Measurements from ENCODE around the gene PPP6R1. TPM values are rescaled to one million over a fixed set of nuclear protein-coding genes. Genes with fewer than 3 reads are reported as not detected.
"Not testable (repeated sequence)": the region's sequence is repeated elsewhere in the genome, so short reads cannot be mapped to it uniquely, and the experiment has no call there.

Gene PPP6R1
- total and polyA plus RNA-seq, 2 donors (not counting 1 experiment from before 2014, with no cell fraction given) = 28.5 to 34.0 TPM

GRCh38 chr19:55226788-55227187 is 32.0 kb downstream of the PPP6R1 start:
- no peak for DNase-seq (ENCODE audit: low read depth in 2 of 2)

GRCh38 chr19:55226273-55226672 is 32.5 kb downstream of the PPP6R1 start:
- TF ChIP-seq, protein P1, sequence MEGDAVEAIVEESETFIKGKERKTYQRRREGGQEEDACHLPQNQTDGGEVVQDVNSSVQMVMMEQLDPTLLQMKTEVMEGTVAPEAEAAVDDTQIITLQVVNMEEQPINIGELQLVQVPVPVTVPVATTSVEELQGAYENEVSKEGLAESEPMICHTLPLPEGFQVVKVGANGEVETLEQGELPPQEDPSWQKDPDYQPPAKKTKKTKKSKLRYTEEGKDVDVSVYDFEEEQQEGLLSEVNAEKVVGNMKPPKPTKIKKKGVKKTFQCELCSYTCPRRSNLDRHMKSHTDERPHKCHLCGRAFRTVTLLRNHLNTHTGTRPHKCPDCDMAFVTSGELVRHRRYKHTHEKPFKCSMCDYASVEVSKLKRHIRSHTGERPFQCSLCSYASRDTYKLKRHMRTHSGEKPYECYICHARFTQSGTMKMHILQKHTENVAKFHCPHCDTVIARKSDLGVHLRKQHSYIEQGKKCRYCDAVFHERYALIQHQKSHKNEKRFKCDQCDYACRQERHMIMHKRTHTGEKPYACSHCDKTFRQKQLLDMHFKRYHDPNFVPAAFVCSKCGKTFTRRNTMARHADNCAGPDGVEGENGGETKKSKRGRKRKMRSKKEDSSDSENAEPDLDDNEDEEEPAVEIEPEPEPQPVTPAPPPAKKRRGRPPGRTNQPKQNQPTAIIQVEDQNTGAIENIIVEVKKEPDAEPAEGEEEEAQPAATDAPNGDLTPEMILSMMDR (conservative IDR thresholded peaks at IDR 0.05 in 1 of 2, IDR thresholded peaks at IDR 0.05 in 1 of 2; ENCODE audit: low read depth in 1 of 2, low read length in 2 of 2) = no peak
- TF ChIP-seq EZH2 (IDR thresholded peaks at IDR 0.05; ENCODE audit: low read length, missing control alignments) = no peak

More at GRCh38 chr19:55226788-55227187, 32.0 kb downstream of the PPP6R1 start:
- Histone ChIP-seq H3K4me3 (replicated peaks in 1 of 4; ENCODE audit: control extremely low read depth in 1 of 4, insufficient read depth in 1 of 4, low read depth in 3 of 4, low read length in 4 of 4) (no peak overlapping the region), H3K27me3 (ENCODE audit: control insufficient read depth, insufficient read depth, low read length) (no peaks in the 10 kb centered on the region), H3K27ac (ENCODE audit: insufficient read depth, low read length) (no peak overlapping the region), H4K20me1 (ENCODE audit: control insufficient read depth, extremely low read depth, insufficient read depth, low read length) (no peaks in the 10 kb centered on the region), H2AFZ (ENCODE audit: low read length) (no peak overlapping the region), H3K9me3 (ENCODE audit: control insufficient read depth, insufficient read depth, low read depth, low read length) (no peaks in the 10 kb centered on the region), H3K36me3 (ENCODE audit: control insufficient read depth, insufficient read depth, low read length) (peaks cover 23% of the 10 kb centered on the region), H3K9ac (ENCODE audit: insufficient read depth, low read length) (no peak overlapping the region), H3K4me1 (ENCODE audit: control insufficient read depth, extremely low read depth, insufficient read depth, low read length) (no peaks in the 10 kb centered on the region), H3K79me2 (ENCODE audit: control insufficient read depth, insufficient read depth, low read length) (no peaks in the 10 kb centered on the region), H3K4me2 (ENCODE audit: extremely low read depth, insufficient read depth, low read length) (no peak overlapping the region)
- no peak for TF ChIP-seq EZH2 (IDR thresholded peaks at IDR 0.05; ENCODE audit: low read length, missing control alignments)
- TF ChIP-seq, protein P1 (conservative IDR thresholded peaks at IDR 0.05 in 1 of 2, IDR thresholded peaks at IDR 0.05 in 1 of 2; ENCODE audit: low read depth in 1 of 2, low read length in 2 of 2) = no peak

GRCh38 chr19:55225415-55225958 is 33.3 kb downstream of the PPP6R1 start:
- no peaks in the 10 kb centered on the region for H3K27me3 ChIP-seq (ENCODE audit: control insufficient read depth, insufficient read depth, low read length)
- H3K36me3 ChIP-seq (ENCODE audit: control insufficient read depth, insufficient read depth, low read length) = peaks cover 15% of the 10 kb centered on the region
- DNase-seq (ENCODE audit: low read depth in 2 of 2) = no peak
- H2AFZ ChIP-seq (ENCODE audit: low read length) = no peak overlapping the region
- no peaks in the 10 kb centered on the region for H3K79me2 ChIP-seq (ENCODE audit: control insufficient read depth, insufficient read depth, low read length)
- no peak overlapping the region for H3K4me2 ChIP-seq (ENCODE audit: extremely low read depth, insufficient read depth, low read length)
- H3K9ac ChIP-seq (ENCODE audit: insufficient read depth, low read length) = no peak overlapping the region
- no peak overlapping the region for H3K27ac ChIP-seq (ENCODE audit: insufficient read depth, low read length)
- H3K4me1 ChIP-seq (ENCODE audit: control insufficient read depth, extremely low read depth, insufficient read depth, low read length) = no peaks in the 10 kb centered on the region
- H3K4me3 ChIP-seq (replicated peaks in 1 of 4; ENCODE audit: control extremely low read depth in 1 of 4, insufficient read depth in 1 of 4, low read depth in 3 of 4, low read length in 4 of 4) = no peak overlapping the region
- TF ChIP-seq, protein P1 (conservative IDR thresholded peaks at IDR 0.05 in 1 of 2, IDR thresholded peaks at IDR 0.05 in 1 of 2; ENCODE audit: low read depth in 1 of 2, low read length in 2 of 2) = no peak
- TF ChIP-seq EZH2 (IDR thresholded peaks at IDR 0.05; ENCODE audit: low read length, missing control alignments) = no peak
- H3K9me3 ChIP-seq (ENCODE audit: control insufficient read depth, insufficient read depth, low read depth, low read length) = no peaks in the 10 kb centered on the region
- no peaks in the 10 kb centered on the region for H4K20me1 ChIP-seq (ENCODE audit: control insufficient read depth, extremely low read depth, insufficient read depth, low read length)

More at GRCh38 chr19:55226273-55226672, 32.5 kb downstream of the PPP6R1 start:
- no peak for DNase-seq (ENCODE audit: low read depth in 2 of 2)
- Histone ChIP-seq H3K4me2 (ENCODE audit: extremely low read depth, insufficient read depth, low read length) (no peak overlapping the region), H3K27me3 (ENCODE audit: control insufficient read depth, insufficient read depth, low read length) (no peaks in the 10 kb centered on the region), H3K4me3 (replicated peaks in 1 of 4; ENCODE audit: control extremely low read depth in 1 of 4, insufficient read depth in 1 of 4, low read depth in 3 of 4, low read length in 4 of 4) (no peak overlapping the region), H3K27ac (ENCODE audit: insufficient read depth, low read length) (no peak overlapping the region), H3K9ac (ENCODE audit: insufficient read depth, low read length) (no peak overlapping the region), H4K20me1 (ENCODE audit: control insufficient read depth, extremely low read depth, insufficient read depth, low read length) (no peaks in the 10 kb centered on the region), H3K79me2 (ENCODE audit: control insufficient read depth, insufficient read depth, low read length) (no peaks in the 10 kb centered on the region), H2AFZ (ENCODE audit: low read length) (no peak overlapping the region), H3K4me1 (ENCODE audit: control insufficient read depth, extremely low read depth, insufficient read depth, low read length) (no peaks in the 10 kb centered on the region), H3K9me3 (ENCODE audit: control insufficient read depth, insufficient read depth, low read depth, low read length) (no peaks in the 10 kb centered on the region), H3K36me3 (ENCODE audit: control insufficient read depth, insufficient read depth, low read length) (peaks cover 18% of the 10 kb centered on the region)

- not testable (repeated sequence) for H3K79me2 ChIP-seq (ENCODE audit: control insufficient read depth, insufficient read depth, low read length); H3K4me1 ChIP-seq (ENCODE audit: control insufficient read depth, extremely low read depth, insufficient read depth, low read length); DNase-seq (ENCODE audit: low read depth in 2 of 2); H3K4me3 ChIP-seq (replicated peaks in 1 of 4; ENCODE audit: control extremely low read depth in 1 of 4, insufficient read depth in 1 of 4, low read depth in 3 of 4, low read length in 4 of 4); H3K9ac ChIP-seq (ENCODE audit: insufficient read depth, low read length); H3K27me3 ChIP-seq (ENCODE audit: control insufficient read depth, insufficient read depth, low read length); H3K27ac ChIP-seq (ENCODE audit: insufficient read depth, low read length); H2AFZ ChIP-seq (ENCODE audit: low read length); H3K9me3 ChIP-seq (ENCODE audit: control insufficient read depth, insufficient read depth, low read depth, low read length); H3K4me2 ChIP-seq (ENCODE audit: extremely low read depth, insufficient read depth, low read length); H4K20me1 ChIP-seq (ENCODE audit: control insufficient read depth, extremely low read depth, insufficient read depth, low read length)
- peaks cover 12% of the 10 kb centered on the region for H3K36me3 ChIP-seq (ENCODE audit: control insufficient read depth, insufficient read depth, low read length)
Measured at GRCh38 chr19:55224679-55225414, 34.0 kb downstream of the PPP6R1 start.

All from fibroblast of lung (primary cell).